IMR-90 (cell line): ENCODE measurements around the gene CCDC184. TPM values are rescaled to one million over a fixed set of nuclear protein-coding genes. Genes with fewer than 3 reads are reported as not detected.

Experiments used
- ATAC-seq: fragments of 200-7000 bp; cut with Tn5 transposase; 2 replicates; pipeline ENCODE4 v1.9.1; 2020; ENCODE audit warnings: low read depth, mild to moderate bottlenecking, moderate library complexity
- BruUV-seq: library from RNA; stranded (reverse); fragments of 400-500 nt; replicated peaks from 2 replicates; lab custom pipeline; 2021; lab: Mats Ljungman, UMichigan
- CTCF ChIA-PET: fragments of 300-600 bp; formaldehyde crosslinking; extraction: SDS; loops from one replicate; lab custom pipeline; 2021; ENCODE audit warnings: antibody characterized with exemption; lab: Yijun Ruan, JAX
- POLR2A ChIA-PET: fragments of 300-600 bp; sonication (Branson Sonifier 250); formaldehyde crosslinking; loops from one replicate; lab custom pipeline; 2022; ENCODE audit warnings: antibody characterized with exemption; ENCODE audit not compliant: unreplicated experiment; lab: Charles Lee
- DNase-seq: peaks from one replicate; pipeline ENCODE4 v3.0.0; 2013
- H2AFZ ChIP-seq: replicated peaks from 2 replicates; pipeline ENCODE3; 2013; ENCODE audit warnings: low read length, mild to moderate bottlenecking; ENCODE audit not compliant: poor library complexity
- H2AK5ac ChIP-seq: 2 replicates; pipeline ENCODE4 v1.6.1; 2013; ENCODE audit warnings: low read depth, low read length, inconsistent platforms
- H2AK9ac ChIP-seq: replicated peaks from 2 replicates; pipeline ENCODE3; 2013; ENCODE audit warnings: mild to moderate bottlenecking, low read depth, low read length, moderate library complexity; ENCODE audit not compliant: poor library complexity
- H2BK120ac ChIP-seq: 2 replicates; pipeline ENCODE4 v1.6.1; 2013; ENCODE audit warnings: low read depth, low read length, inconsistent platforms
- H2BK15ac ChIP-seq: 3 replicates; pipeline ENCODE4 v1.6.1; 2013; ENCODE audit warnings: low read depth, low read length, inconsistent platforms
- H2BK20ac ChIP-seq: 2 replicates; pipeline ENCODE4 v1.6.1; 2013; ENCODE audit warnings: low read depth, mild to moderate bottlenecking, inconsistent platforms, low read length, moderate library complexity
- H2BK5ac ChIP-seq: 2 replicates; pipeline ENCODE4 v1.6.1; 2013; ENCODE audit warnings: mild to moderate bottlenecking, low read depth, low read length, inconsistent platforms; ENCODE audit not compliant: poor library complexity, severe bottlenecking
- H3K14ac ChIP-seq: replicated peaks from 2 replicates; pipeline ENCODE4 v1.6.1; 2013; ENCODE audit warnings: low read depth, low read length, inconsistent platforms
- H3K18ac ChIP-seq: 2 replicates; pipeline ENCODE4 v1.6.1; 2013; ENCODE audit warnings: low read depth, low read length, control low read depth
- H3K23ac ChIP-seq: 2 replicates; pipeline ENCODE4 v1.6.1; 2013; ENCODE audit warnings: low read depth, low read length, inconsistent platforms
- H3K27ac ChIP-seq: 2 replicates; pipeline ENCODE4 v1.5.1; 2013; ENCODE audit warnings: mild to moderate bottlenecking, control low read depth, low read length; ENCODE audit not compliant: insufficient read depth
- H3K27me3 ChIP-seq: 2 replicates; pipeline ENCODE4 v1.6.1; 2013; ENCODE audit warnings: low read length; ENCODE audit not compliant: control insufficient read depth, insufficient read depth
- H3K36me3 ChIP-seq: 2 replicates; pipeline ENCODE4 v1.6.1; 2013; ENCODE audit warnings: low read length, mixed read lengths; ENCODE audit not compliant: control insufficient read depth, insufficient read depth
- H3K4ac ChIP-seq: 2 replicates; pipeline ENCODE4 v1.6.1; 2013; ENCODE audit warnings: low read depth, low read length, inconsistent platforms
- H3K4me1 ChIP-seq: 2 replicates; pipeline ENCODE4 v1.6.1; 2013; ENCODE audit warnings: low read length, mixed read lengths; ENCODE audit not compliant: control insufficient read depth, insufficient read depth
- H3K4me2 ChIP-seq: 2 replicates; pipeline ENCODE4 v1.6.1; 2013; ENCODE audit warnings: low read depth, mild to moderate bottlenecking, control low read depth, low read length, moderate library complexity
- H3K4me3 ChIP-seq: 2 replicates; pipeline ENCODE4 v1.5.1; 2013; ENCODE audit warnings: low read depth, mild to moderate bottlenecking, control low read depth, low read length, moderate library complexity; ENCODE audit not compliant: insufficient read depth
- H3K56ac ChIP-seq: 2 replicates; pipeline ENCODE4 v1.6.1; 2013; ENCODE audit warnings: low read length, inconsistent platforms; ENCODE audit not compliant: insufficient read depth; ENCODE audit errors: extremely low read depth
- H3K79me1 ChIP-seq, 2 experiments: 2 replicates each; pipeline ENCODE4 v1.6.1; 2013; ENCODE audit warnings: low read length in 2 of 2, inconsistent platforms in 1 of 2, low read depth in 1 of 2
- H3K9ac ChIP-seq: 2 replicates; pipeline ENCODE4 v1.6.1; 2013; ENCODE audit warnings: low read depth, low read length, control low read depth
- H3K9me1 ChIP-seq: 2 replicates; pipeline ENCODE4 v1.6.1; 2013; ENCODE audit warnings: low read length, inconsistent platforms; ENCODE audit not compliant: insufficient read depth
- H3K9me3 ChIP-seq: 2 replicates; pipeline ENCODE4 v1.6.1; 2013; ENCODE audit warnings: low read length; ENCODE audit not compliant: control insufficient read depth, insufficient read depth
- H4K20me1 ChIP-seq: 2 replicates; pipeline ENCODE4 v1.6.1; 2013; ENCODE audit warnings: low read length, inconsistent platforms; ENCODE audit not compliant: insufficient read depth
- H4K5ac ChIP-seq: 2 replicates; pipeline ENCODE4 v1.6.1; 2013; ENCODE audit warnings: mild to moderate bottlenecking, low read depth, low read length, control low read depth
- H4K8ac ChIP-seq, 2 experiments: 2 replicates each; pipeline ENCODE4 v1.6.1; 2013; ENCODE audit warnings: low read depth in 2 of 2, low read length in 2 of 2, control low read depth in 1 of 2, inconsistent platforms in 1 of 2
- H4K91ac ChIP-seq: 2 replicates; pipeline ENCODE4 v1.6.1; 2013; ENCODE audit warnings: low read depth, low read length, inconsistent platforms; ENCODE audit not compliant: insufficient read depth
- BHLHE40 ChIP-seq: fragments of 150-350 bp; IDR thresholded peaks from 2 replicates; pipeline ENCODE4 v1.6.1; 2016; ENCODE audit warnings: mild to moderate bottlenecking, low read depth, low read length
- CHD1 ChIP-seq: IDR thresholded peaks from 2 replicates; pipeline ENCODE4 v1.6.1; 2012; ENCODE audit warnings: low read depth, low read length, improper control_type of control experiment
- MAFK ChIP-seq: IDR thresholded peaks from 2 replicates; pipeline ENCODE4 v1.6.1; 2012; ENCODE audit warnings: low read depth, low read length, improper control_type of control experiment
- MAZ ChIP-seq: IDR thresholded peaks from 2 replicates; pipeline ENCODE4 v1.6.1; 2012; ENCODE audit warnings: low read depth, mild to moderate bottlenecking, low read length, improper control_type of control experiment, moderate library complexity, borderline replicate concordance
- NFE2L2 ChIP-seq: fragments of 150-350 bp; IDR thresholded peaks from 2 replicates; pipeline ENCODE4 v1.6.1; 2016; ENCODE audit warnings: low read depth, mild to moderate bottlenecking, low read length
- RAD21 ChIP-seq: IDR thresholded peaks from 2 replicates; pipeline ENCODE4 v1.6.1; 2012; ENCODE audit warnings: low read length, improper control_type of control experiment
- USF2 ChIP-seq: fragments of 150-350 bp; IDR thresholded peaks from 2 replicates; pipeline ENCODE4 v1.6.1; 2017; ENCODE audit warnings: mild to moderate bottlenecking, antibody characterized with exemption, low read length, low read depth
- WGBS, 2 experiments: methylation state at CpG; one replicate each; pipeline versions ENCODE4 v1.1.5 to v1.1.7; 2013; ENCODE audit warnings: missing lambda C conversion rate in 2 of 2; ENCODE audit not compliant: insufficient read length in 1 of 2; ENCODE audit errors: extremely low coverage in 2 of 2; 5-methylcytosine and 5-hydroxymethylcytosine counted together
- dilution Hi-C: fragments of 300-500 bp; cut with HindIII; formaldehyde crosslinking; loops from one replicate; pipeline ENCODE4 v1.14.3; 2018; ENCODE audit warnings: low sequenced_read_pairs; ENCODE audit not compliant: unreplicated experiment
- in situ Hi-C: fragments of 300-500 bp; cut with MboI; formaldehyde crosslinking; loops from 3 replicates; pipeline ENCODE4 v1.14.3; 2019; ENCODE audit warnings: low sequenced_read_pairs, inconsistent platforms, mixed read lengths
- intact Hi-C: fragments of 100-400 bp; cut with micrococcal nuclease; formaldehyde crosslinking; loops from 2 replicates; pipeline ENCODE4 v1.10.0; 2022
- polyA plus RNA-seq, 3 experiments: library from polyadenylated mRNA; depleted of rRNA; stranded (reverse); fragments of >200 nt; gene quantifications; 2 replicates each; pipeline ENCODE4 v1.2.3, GENCODE V29; 2012; ENCODE audit warnings: low replicate concordance in 1 of 3
- total RNA-seq: library from RNA; depleted of rRNA; stranded (reverse); fragments of >200 nt; gene quantifications from 2 replicates; pipeline ENCODE4 v1.2.3, GENCODE V29; 2012
- TF ChIP-seq, protein P1 (sequence below): fragments of 150-350 bp; IDR thresholded peaks from 2 replicates; pipeline ENCODE4 v1.6.1; 2016; ENCODE audit warnings: low read depth, mild to moderate bottlenecking, low read length, moderate library complexity, borderline replicate concordance

CCDC184 gene
- total and polyA plus RNA-seq, 2 of the 4 experiments (the other 2 are of a cell fraction): 0.18 to 0.22 TPM

- TF ChIP-seq USF2: no peak
Measured at GRCh38 chr12:48183876-48184548, 568 bp downstream of the CCDC184 start (continued).

GRCh38 chr12:48184549-48184922, 1.1 kb downstream of the CCDC184 start:
- CTCF ChIA-PET: no interaction called here

More at GRCh38 chr12:48184549-48184922, 1.1 kb downstream of the CCDC184 start:
- Histone ChIP-seq H3K9me1 (no peaks in the 10 kb centered on the region; the same call in 1 of the 2 replicates), H3K9ac (no peak overlapping the region), H3K79me1 (no peaks in the 10 kb centered on the region), H2AK5ac (no peak overlapping the region), H2AK9ac (no peak overlapping the region), H3K56ac (no peak overlapping the region), H3K14ac (no peak overlapping the region), H3K36me3 (no peaks in the 10 kb centered on the region), H4K91ac (no peak overlapping the region), H3K18ac (no peak overlapping the region), H4K20me1 (no peaks in the 10 kb centered on the region), H2BK20ac (no peak overlapping the region), H4K5ac (no peak overlapping the region), H3K23ac (no peak overlapping the region), H3K27ac (no peak overlapping the region), H2BK15ac (no peak overlapping the region), H4K8ac (no peak overlapping the region), H2BK5ac (no peak overlapping the region), H3K27me3 (peaks cover 53% of the 10 kb centered on the region), H3K4me2 (peak overlapping the region; percentile 38), H3K4ac (no peak overlapping the region), H3K4me1 (peaks cover 3% of the 10 kb centered on the region; the same call in 1 of the 2 replicates), H3K9me3 (no peaks in the 10 kb centered on the region), H2BK120ac (no peak overlapping the region), H3K4me3 (peak overlapping the region; percentile 26), H2AFZ (peak overlapping the region; percentile 73)
- dilution Hi-C loops: no loop called here
- 0% methylated on average over 5 of the region's 20 CpGs; no CpG with 5 or more reads in 1 of the 2 experiments for WGBS, 2 experiments
- intact Hi-C loops: no loop called here
- POLR2A ChIA-PET: no interaction called here
- no TSS peak for BruUV-seq
- no peak for ATAC-seq
- TF ChIP-seq CHD1: no peak
- TF ChIP-seq BHLHE40: no peak
- no peak for TF ChIP-seq RAD21
- no peak for TF ChIP-seq MAFK
- TF ChIP-seq MAZ: no peak
- no peak for TF ChIP-seq NFE2L2
- TF ChIP-seq, protein P1, sequence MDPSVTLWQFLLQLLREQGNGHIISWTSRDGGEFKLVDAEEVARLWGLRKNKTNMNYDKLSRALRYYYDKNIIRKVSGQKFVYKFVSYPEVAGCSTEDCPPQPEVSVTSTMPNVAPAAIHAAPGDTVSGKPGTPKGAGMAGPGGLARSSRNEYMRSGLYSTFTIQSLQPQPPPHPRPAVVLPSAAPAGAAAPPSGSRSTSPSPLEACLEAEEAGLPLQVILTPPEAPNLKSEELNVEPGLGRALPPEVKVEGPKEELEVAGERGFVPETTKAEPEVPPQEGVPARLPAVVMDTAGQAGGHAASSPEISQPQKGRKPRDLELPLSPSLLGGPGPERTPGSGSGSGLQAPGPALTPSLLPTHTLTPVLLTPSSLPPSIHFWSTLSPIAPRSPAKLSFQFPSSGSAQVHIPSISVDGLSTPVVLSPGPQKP: no peak
- DNase-seq: no peak
- in situ Hi-C loops: no loop called here
